ENCODE data around the gene SOSTDC1.

The SOSTDC1 gene

GRCh38 chr7:16417906-16418305 is 47.6 kb downstream of the SOSTDC1 start:
- DNase-seq = no peak

- DNase-seq = no peak
Measured at GRCh38 chr7:16416289-16417282, 49.0 kb downstream of the SOSTDC1 start.

DNA sequence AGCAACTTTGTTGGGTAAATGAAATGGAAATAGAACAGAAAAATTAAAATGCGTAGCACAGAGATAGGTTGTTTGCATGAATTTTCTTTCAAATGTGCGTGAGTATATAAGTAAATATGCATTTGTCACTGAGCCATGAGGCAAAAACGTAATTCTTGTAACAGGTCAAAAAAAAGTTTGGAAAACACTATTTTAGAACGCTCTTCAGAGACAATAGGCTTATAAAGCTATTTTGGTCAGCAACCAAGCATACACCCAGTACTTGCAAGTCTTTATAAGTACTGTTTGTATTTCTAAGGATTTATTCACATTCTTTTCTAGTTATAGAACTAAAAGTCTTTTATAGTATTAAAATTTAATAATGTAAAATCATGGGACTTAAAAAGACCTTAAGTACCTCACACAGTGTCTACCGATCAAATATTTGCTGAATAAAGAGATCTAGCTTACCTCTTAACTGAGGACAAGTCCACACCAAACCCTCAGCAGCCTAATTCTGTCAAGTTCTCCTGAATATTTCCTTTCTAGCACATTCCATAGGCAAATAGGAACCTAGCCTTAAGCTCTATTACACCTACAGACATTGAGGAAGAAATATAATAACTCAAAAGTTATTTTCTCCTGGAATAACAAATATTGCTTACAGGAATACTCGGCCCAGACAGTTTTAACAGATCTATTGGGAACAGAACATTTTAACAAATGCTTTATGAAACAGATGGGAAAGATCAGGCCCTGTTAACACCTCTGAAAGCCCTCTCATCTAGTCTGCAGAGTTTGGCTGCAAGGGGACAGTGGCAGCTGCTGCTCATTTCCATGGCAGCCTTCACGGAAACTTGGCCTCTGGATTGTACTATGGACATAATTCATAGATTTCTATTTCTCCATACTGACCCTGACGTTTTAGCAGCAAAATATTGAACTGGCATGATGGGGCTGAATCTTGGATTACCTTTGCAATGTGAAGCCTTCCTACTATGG is 53.0 kb downstream of the SOSTDC1 start:
- peak in 1 of 2 experiments; percentile 15 for DNase-seq

All from NCI-H446 (cell line).